VCaP (cell line): ENCODE data around the gene BNC2.

Source experiments
- H3K27ac ChIP-seq: fragments of 450-650 bp; 2 replicates; pipeline ENCODE4 v1.5.1; 2017
- CTCF ChIP-seq: fragments of 450-650 bp; conservative IDR thresholded peaks from 2 replicates; pipeline ENCODE4 v1.5.1; 2017; ENCODE audit warnings: mild to moderate bottlenecking, moderate library complexity

The BNC2 gene

DNA sequence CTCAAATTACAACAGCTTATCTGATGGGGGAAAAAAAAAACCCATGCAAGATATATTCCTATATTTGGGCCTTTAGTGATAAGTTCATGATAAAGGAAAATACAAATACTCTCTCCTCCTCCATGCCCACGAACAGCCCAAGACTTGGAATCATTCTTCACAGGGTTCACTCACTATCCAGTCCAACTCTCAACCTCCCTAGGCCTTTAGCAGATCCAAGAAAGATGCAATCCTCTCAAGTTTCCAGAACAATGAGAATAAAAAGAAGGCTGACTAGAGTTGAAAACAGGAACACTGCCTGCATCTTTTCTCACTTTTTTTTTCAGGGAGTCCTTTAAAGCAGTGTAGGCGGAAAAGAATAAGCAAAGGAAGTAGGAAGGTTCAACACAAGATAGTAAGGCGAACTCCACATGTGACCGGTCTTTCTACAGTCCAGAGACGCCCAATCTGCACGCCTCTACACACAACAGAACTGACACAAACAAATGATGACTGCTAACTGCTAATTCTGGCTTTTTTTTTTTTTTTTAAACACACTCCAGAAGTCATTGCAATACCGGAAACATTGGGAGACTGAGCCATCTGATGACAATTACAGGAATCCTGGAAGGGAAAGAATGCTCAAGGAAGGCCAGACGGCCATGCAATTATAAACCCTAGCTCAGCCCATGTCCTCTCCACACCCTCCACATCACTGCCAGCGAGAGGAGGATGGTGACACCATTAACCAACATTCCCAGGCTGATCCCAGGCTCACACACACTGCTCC is 75.4 kb downstream of the BNC2 start:
- no peak overlapping the region for H3K27ac ChIP-seq
- TF ChIP-seq CTCF, result no peak

DNA sequence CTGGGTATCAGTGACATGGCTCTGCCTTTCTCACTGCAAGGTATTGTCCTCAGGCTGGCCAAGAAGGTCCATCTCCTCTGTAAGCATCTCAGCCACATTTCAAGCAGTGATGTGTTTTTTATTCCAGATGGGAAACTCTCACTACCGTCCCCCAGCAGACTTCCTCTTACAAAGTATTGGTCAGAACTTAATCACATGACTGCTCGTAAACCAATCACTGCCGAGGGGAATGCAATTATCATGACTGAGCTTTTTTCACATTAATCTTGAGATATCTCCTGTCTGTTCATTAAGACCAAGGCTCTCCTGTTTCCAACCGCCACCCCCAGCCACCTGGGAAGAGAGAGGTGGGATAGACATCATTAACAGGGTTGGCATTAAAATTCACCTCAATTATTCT is 76.4 kb downstream of the BNC2 start:
- TF ChIP-seq CTCF, result no peak
- H3K27ac ChIP-seq, result no peak overlapping the region

DNA sequence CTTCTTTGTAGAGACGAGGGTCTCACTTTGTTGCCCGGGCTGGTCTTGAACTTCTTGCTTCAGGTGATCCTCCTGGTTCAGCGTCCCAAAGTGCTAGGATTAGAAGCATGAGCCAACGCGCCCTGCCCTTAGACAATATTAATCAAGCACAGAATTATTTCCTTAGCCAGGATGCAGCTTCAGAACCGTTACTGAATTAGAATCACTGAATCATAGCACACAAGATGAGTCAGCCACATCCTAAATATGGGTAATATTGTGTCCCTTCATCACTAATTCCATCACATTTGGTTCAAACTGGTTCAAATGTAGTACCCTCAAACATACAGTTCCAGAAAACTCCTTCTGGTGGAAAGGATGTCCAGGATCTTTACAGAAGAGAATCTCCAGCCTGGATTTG is 82.7 kb downstream of the BNC2 start:
- TF ChIP-seq CTCF, result no peak
- H3K27ac ChIP-seq, result no peak overlapping the region

GRCh38 chr9:16784002-16784401 is 86.5 kb downstream of the BNC2 start:
- no peak for TF ChIP-seq CTCF

DNA sequence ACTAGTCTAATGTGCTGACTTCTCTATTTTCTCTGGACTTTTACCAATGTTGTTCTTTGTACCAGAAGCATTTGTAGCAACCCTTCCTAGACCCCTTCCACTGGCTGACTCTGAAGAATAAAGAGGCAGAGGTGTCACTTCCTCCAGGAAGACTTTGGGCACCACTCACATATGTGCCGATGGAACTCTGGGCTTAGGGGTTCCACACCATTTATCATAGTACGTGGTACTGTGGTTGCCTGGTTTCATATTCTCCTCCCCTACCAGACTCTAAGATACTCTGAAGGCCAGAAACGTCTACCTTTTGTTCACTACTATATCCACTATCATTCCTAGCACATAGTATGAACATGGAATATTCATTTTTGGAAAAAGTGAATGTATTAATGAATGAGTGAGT is 88.0 kb downstream of the BNC2 start:
- no peak overlapping the region for H3K27ac ChIP-seq
- no peak for TF ChIP-seq CTCF

More at GRCh38 chr9:16784002-16784401, 86.5 kb downstream of the BNC2 start:
- H3K27ac ChIP-seq, result no peak overlapping the region

DNA sequence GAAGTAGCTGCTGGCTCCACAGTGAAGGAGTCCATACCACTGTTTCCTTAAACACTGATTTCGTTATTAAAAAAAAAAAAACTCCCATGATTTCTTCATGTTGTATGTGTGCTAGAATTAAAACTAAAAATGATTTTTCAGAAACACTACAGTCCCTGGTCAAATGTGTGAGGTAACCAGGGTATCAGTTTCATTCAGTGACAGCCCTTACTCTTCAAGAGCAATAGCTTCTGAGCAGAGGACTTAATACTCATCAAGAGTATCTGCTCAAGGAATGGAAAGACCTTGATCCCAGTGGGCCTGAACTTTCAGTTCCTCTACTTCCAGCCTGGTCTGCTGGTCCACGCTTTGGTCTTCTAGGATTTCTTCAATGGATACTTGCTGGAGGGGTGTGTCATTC is 95.1 kb downstream of the BNC2 start:
- TF ChIP-seq CTCF, result no peak

GRCh38 chr9:16773617-16774016 is 96.9 kb downstream of the BNC2 start:
- no peak overlapping the region for H3K27ac ChIP-seq
- TF ChIP-seq CTCF, result no peak

More for the DNA sequence above, 95.1 kb downstream of the BNC2 start:
- no peak overlapping the region for H3K27ac ChIP-seq
